Stimulated activated CD8-positive, alpha-beta memory T cell treated with anti-CD3 and anti-CD28 coated beads, Interleukin-12 subunit alpha, Interleukin-12 subunit beta, amount 100 ng/mL, for 24 hours (primary cell): Measurements from ENCODE around the gene OVCA2.

Source experiments
- DNase-seq: peaks from one replicate; pipeline ENCODE4 v3.0.0-alpha.2; 2020; ENCODE audit errors: extremely low read depth

OVCA2 gene

DNA sequence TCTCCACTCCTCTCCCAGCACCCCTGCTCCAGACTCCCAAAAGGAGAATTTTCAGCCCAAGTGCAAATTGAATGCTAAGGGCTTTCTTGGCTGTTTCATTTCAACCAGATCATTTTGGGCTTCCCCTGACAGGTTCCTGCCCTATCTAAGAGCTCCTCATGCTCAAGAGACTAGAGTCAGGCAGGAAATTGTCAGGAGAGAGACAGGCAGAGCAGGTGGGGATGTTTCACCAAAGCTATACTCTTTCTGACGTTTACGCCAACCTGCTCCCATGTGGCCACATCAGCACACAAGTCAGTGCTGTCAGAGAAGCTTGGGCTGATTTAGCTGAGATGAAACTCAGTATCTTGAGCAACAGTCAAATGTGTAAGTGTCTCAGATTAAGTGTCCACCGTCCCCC, 44.5 kb downstream of the OVCA2 start:
- DNase-seq = no peak

DNA sequence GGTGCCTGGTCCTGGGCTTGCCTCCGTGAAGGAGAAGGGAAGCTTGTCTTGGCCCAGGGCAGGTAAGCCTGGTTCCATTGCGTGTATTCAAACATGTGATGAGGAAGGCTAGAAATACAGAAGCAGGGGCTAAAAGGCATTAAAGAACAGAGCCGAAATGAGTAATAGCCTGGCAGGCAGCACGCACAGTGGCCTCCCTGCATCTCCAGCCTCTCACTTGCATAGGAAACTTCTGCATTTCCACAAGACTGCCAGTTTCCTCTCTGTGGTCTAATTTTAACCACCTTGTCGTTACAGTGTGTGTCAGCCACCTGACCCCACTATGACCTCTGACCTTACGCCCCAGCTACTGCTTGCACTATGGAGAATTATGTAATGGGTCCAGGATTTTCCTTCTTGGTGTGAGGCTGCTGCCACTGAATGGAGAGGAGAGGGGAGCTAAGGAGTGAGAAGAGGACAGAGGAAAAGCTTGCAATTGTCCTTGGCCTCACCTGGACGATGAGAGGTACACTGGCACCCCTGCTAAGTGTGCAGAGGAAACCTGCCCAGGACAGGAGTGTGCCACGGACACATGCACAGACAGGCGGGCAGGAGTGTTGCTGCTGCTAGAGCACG, 45.9 kb downstream of the OVCA2 start:
- DNase-seq = peak; percentile 31

DNA sequence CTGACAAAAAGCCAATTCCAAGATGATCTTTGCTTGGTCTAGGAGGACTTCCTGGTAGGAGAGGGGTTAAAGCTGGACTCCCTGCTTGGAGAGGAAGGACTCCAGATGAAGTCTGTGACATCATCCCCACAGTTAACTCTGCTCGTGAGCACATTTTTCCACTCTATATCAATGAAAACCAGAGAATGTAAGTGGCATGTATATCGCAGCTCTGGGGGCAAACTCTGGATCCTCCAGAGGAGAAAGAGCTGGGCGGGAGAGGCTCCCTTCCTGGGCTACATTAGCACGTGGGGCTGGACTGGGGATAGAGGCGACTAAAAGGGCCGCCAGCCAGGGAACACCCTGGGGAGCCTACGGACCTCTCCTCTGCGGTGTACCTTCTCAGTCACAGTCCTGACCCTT, 47.2 kb downstream of the OVCA2 start:
- no peak for DNase-seq

DNA sequence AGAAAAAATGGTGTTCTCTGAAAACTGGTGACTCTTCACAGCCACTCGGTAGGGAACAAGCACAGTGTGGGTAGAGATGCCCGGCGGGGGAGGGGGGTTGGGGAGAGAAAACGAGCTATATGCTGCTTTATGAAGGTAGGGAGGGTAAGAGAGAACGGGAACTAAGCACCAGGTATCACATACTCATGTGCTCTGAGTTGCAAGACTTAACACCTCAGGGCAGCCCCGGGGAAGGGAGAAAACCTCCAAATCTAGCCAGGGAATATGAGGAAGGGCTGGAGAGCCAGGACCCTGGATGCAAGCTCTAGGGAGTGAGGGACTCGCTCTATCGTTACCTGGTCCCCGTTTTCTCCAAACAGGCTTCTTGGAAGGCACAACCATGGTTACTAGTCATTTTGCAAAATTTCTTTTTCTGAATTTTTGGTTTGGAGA, 48.4 kb downstream of the OVCA2 start:
- DNase-seq = no peak

DNA sequence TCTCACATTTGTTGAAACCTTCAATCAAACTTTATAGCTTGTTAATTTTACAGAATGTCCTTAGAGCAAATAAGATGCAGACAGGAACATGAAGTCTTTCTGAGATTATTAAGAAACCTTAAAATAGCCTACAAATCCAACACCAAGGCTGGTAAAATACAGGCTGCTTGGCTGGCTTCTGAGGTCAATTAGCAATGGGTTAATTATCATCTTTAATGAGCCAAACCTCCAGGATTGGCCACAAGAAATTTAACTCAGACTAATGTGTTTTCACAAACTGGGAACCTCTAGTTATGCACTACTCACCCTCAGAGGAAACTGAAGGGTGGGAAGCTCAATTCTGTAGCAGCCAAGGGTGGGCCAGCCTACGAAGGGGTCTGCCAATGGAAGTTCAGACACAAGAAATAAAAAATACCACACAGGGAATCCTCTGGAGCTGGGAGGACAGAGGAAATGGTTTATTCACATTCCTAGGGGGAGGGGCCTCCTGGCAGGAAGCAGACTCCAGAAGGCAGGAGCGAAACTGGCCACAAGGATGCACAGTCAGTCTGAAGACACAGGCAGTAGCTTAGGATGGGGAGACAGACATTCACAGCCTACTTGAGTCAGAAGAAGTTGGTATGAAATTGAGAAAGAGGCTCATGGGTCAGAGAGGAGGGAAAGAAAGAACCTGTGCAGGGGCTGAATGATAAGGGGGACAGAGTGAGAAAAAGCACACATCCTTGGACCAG, 49.1 kb downstream of the OVCA2 start:
- no peak for DNase-seq

DNA sequence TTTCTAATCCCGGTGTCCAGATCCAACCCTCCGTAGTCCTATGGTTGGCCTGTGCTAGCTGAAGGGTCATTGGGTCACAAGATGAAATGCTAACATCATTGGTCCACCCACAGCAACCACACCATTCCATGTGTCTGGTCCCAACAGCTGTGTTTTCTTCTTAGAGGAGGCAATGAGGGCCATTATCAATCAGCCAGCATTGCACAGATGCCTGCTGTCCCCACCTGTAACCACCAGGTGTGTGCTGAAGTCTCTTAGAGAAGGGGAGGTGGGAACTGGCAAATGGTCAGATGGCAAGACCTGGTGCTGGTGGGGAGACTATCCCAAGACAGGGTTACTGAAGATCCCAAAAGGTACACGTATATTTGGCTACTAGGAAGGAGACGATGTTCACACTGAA, 50.4 kb downstream of the OVCA2 start:
- no peak for DNase-seq
